ENCODE data around the gene SLC5A12.

- no peak for TF ChIP-seq CTCF (IDR thresholded peaks at IDR 0.05)
- no peak for TF ChIP-seq CBX8 (IDR thresholded peaks at IDR 0.05)
- no peak for TF ChIP-seq JUN (IDR thresholded peaks at IDR 0.05)
- TF ChIP-seq EP300 (IDR thresholded peaks at IDR 0.05) = no peak
- no peak for TF ChIP-seq ZFP36 (IDR thresholded peaks at IDR 0.05; ENCODE audit: borderline replicate concordance, partially characterized antibody)
- TF ChIP-seq CHD2 (IDR thresholded peaks at IDR 0.05; ENCODE audit: low read length, partially characterized antibody) = no peak
- TF ChIP-seq FOSB (CRISPR knock-in tag; IDR thresholded peaks at IDR 0.05) = no peak
- TF ChIP-seq RFX5 (IDR thresholded peaks at IDR 0.05) = no peak
Observed at GRCh38 chr11:26677566-26677965, 44.3 kb downstream of the SLC5A12 start.
